GM21619 (cell line): ENCODE results near the gene RNU1-1.
"Not testable (repeated sequence)": the region's sequence is repeated elsewhere in the genome, so short reads cannot be mapped to it uniquely, and the experiment has no call there.

Experiments
- ATAC-seq: cut with Tn5 transposase; IDR thresholded peaks from one replicate; pipeline ENCODE4 v1.9.1; 2021; ENCODE audit not compliant: unreplicated experiment

The RNU1-1 gene

DNA sequence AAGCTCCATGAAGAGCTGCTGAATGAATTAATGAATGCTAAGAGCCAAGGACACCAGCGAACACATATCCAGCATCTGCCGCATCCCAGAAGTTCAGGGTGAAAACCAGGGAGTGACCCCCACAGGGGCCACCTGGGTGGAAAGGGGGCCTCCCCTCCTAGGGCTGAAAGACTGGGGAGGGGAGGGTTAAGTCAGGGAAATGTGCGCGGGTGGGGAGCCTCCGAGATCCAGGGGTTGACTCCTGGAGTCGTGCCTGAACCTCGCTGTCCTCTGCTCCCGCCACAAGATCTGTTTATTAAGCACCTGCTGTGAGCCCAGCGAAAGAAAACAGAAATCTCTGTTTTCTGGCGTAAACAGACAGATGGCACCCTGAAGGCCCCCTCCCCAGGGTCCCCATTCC lies 16.0 kb downstream of the RNU1-1 start:
- not testable (repeated sequence) for ATAC-seq

DNA sequence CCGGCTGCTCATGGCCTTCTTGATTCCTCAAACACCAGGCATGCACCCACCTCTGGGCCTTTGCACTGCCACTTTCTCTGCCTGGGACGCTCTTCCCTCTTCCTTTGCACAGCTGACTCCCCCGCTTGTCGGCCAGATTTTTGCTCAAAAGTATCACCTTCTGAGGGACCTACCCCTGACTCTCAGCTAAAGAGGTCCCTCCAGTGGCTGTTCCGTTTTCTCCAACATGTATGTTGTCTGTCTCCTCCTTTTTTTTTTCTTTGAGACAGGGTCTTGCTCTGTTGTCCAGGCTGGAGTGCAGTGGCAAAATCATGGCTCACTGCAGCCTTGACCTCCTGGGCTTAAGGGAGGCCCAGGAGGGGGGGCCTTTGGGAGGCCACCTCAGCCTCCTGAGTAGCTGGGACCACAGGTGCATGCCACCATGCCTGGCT lies 16.6 kb downstream of the RNU1-1 start:
- not testable (repeated sequence) for ATAC-seq

DNA sequence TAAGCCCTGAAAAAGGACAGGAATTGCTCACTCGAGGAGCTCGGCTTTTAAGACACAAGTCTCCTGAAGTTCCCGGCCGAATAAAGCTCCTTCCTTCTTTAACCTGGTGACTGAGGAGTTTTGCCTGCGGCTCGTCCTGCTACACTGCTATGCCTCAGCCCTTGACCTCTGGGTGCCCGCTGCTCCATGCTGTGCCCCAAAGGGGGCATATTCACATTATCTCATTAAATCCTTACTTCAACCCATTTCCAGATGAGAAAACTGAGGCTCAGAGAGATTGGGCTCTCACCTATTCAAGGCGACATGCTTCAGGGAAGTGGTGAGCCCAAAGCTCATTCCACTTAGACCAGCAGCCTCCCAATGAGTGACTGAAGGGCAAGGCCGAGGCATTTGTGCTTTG lies 20.4 kb downstream of the RNU1-1 start:
- not testable (repeated sequence) for ATAC-seq

DNA sequence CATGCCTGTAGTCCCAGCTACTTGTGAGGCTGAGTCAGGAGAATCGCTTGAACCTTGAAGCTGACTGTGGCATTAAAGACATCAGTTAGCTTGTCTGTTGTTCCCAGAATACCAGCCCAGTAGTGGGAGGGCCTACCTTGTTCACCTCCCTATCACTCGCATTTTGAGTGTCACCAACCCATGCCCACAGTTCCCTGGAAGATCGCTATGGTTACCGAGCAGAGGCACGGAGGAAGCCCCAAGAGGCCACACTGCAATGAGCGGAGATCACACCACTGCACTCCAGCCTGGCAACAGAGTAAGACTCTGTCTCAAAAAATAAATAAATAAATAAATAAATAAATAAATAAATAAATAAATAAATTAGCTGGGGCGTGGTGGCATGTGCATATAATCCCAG lies 21.1 kb downstream of the RNU1-1 start:
- not testable (repeated sequence) for ATAC-seq

DNA sequence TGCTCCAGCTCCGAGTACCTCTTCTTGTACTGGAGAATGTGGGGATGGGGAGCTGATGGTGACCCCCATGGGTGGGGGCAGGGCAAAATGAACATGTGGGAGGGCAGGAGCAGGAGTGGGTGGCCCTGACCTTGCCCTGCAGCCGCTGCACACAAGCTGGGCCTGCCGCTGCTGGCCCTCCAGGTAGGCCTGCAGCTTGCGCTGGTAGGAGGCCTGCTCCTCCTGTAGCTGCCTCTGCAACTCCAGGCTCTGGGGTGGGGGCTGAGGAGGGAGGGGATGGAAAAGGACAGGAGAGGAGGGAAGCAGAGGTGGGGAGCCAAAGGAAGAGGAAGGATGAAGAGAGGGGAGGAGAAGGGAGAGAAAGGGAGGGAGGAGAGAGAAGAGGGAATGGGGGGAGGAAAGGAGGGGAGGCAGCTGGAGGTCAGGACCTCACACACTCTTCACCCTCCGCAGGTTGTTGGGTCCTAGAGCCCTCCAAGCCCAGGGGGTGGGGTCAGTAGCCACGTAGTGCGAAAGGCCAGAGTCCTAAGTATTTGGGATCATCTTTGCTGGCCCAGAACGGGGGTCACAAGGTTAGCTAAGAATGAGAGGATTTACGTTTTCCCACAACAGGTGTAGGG lies 22.9 kb downstream of the RNU1-1 start:
- ATAC-seq, result no peak

DNA sequence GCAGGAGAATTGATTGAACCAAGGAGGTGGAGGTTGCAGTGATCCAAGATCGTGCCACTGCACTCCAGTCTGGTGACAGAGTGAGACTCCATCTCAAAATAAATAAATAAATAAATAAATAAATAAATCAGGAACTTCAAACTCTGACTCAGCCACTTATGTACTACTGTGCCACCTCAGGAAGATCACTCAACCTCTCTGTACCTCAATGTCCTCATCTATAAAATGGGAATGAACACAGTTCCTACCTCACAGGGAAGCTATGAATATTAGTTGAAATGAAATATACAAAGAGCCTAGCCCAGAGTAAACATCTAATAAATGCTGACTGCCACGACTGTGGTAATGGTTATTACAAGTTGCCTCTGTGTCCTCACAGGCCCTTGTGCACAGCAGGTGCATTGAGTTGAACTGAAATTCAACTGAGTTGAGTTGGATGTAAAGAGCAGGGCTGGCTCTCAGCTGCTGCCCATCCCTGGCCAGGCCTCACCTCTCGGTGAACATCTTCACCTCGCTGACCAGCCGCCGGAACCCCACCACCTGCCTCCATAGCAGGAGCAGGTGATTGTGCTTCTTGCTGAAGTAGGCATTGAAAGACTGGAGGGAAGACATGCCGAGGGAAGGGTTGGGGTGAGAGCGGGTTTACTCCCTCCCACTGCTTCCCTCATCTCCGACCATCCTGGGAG lies 24.7 kb downstream of the RNU1-1 start:
- not testable (repeated sequence) for ATAC-seq

DNA sequence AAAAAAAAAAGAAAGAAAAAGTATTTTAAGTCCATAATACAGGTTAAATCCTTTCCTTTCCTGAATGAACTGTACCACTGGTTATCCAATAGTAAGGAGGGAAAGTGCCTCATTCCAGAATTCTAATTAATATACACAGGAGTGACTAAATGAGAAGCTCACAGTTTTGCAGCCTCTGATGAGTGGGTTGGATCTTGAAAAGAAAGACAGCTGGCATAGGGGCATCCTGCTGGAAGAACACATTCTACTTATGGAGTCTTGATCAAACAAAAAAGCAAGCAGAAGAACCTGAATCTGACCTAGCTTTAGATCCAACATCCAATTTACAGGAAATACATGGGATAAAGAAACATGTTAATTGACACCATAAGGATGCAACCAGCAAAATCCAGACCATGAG lies 27.1 kb downstream of the RNU1-1 start:
- not testable (repeated sequence) for ATAC-seq

DNA sequence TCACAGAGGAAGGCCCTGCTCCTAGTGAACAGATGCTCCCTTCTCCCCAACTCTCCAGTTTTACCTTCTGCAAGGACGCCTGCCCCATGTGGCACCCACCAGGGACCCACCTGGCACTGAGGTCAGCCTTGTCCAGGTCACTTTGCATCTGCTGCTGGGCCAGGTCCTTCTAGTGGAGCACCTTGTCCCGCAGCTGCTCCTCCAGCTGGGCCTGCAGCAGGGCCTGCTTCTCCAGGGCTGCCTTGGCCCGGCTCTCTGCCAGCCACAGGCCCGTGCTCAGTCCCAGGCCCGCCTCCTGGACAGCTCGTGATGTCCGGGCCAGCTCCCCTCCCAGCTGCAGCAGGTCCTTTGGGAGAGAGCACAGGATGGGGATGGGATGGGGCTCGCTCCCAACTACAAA lies 27.8 kb downstream of the RNU1-1 start:
- ATAC-seq, result not testable (repeated sequence)

DNA sequence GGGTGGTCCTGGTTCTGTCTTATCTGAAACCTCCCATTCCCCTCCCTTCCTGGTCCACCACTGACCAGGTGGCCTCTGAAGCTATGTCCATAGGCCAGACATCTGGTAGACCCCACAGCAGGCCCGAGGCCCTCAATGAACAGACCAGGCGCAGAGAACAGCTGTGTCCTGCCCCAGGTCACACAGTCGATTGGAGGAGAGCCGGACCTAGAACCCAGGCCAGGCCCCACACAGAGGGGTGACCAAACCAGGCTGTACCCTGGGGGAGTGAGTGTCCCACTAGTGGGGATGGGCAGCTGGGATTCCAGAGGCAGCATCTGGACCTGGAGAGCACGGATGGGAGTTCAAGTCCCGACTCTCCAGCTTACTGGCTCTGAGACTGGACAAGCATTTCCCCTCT lies 29.2 kb downstream of the RNU1-1 start:
- ATAC-seq, result no peak

DNA sequence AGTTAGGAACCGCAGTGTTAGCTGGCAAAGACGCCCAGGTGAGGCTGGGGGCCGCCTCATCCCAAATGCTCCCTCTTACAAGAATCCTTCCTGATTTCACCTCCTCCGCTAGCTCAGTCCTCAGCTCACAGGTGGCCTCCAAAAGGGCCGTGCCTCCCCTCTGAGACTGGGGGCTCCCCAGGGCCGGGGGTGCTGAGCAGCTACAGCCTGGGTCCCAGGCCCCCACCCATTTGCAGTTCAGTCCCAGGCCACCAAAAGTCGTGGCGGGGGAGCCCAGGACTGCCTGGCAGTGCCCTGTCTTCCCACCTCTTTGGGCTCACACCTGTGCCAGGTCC lies 29.6 kb downstream of the RNU1-1 start:
- ATAC-seq, result no peak

DNA sequence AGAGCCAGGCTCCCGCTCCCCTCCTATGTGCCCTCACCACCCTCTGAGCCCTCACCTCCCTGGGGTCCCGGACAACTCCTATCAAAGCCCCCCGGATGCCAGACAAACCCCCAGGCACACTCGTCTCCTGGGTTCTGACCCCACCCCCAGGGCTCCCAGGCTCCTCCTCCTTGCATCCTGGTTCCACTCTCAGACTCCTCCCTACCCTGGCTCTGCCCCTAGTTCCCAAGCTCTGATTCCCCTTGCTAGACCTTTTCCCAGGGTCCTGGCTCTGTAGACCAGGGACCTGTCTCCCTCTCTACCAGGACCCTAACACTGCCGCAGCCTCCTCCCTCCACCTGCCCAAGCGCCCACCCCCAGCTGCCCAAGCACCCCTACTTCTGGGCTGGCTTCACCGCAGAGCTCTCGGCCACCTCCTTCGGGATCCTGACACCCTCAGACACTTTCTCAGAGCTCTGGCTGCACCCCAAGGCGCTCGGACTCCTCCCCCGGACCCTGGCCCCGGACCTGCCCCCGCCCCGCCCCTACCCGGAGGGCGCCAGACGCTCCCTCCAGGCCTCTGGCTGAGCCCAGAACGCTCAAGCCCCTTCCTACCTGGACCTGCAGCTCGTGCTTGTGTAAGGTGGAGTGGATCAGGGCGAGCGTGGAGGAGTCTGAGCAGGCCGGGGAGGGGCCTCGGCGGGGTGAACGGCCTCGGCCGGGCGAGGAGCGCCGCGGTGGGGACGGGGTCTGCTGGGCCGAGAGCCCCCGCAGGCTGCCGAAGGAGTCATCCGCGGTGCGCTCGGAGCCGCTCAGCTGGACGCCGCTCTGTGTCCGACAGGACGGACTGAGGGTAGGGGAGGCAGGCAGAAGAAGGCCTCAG lies 30.2 kb downstream of the RNU1-1 start:
- not testable (repeated sequence) for ATAC-seq

DNA sequence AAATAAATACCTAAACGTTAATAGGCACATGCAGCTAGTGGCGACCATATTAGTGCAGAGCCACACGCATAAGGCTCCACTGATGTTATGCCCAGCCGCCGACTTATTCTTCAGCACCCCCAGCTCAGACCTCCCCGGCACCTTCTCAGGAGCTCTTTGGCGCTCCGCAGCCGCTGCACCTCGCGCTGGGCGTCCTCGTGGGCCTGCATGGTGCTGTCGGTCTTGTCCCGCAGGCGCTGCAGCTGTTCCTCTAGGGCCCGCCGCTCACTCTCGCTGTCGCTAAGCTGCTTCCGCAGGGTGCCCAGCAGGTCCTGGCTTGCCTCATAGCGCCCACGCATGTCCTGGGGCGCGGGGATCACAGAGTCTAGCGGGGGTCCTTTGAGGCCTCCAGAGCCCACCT lies 30.9 kb downstream of the RNU1-1 start:
- ATAC-seq, result not testable (repeated sequence)

DNA sequence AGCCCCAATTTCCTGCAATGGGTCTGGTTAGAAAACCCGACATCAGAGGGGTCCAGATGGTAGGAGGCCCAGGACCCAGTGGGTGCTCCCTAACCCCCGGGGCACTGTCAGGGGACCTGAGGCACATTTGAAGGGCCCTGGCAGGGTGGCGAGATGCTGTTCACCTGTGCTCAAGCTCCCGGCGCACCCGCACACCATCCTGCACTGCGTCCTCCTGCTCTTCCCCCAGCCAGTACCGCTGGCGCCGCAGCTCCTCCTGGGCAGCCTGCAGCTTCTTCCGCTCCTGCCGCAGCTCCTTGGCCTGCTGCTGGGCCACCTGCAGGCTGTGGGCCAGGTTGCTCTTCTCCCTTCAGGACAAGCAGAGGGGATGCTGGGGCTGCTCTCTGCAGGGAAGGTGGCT lies 36.0 kb downstream of the RNU1-1 start:
- ATAC-seq, result no peak

DNA sequence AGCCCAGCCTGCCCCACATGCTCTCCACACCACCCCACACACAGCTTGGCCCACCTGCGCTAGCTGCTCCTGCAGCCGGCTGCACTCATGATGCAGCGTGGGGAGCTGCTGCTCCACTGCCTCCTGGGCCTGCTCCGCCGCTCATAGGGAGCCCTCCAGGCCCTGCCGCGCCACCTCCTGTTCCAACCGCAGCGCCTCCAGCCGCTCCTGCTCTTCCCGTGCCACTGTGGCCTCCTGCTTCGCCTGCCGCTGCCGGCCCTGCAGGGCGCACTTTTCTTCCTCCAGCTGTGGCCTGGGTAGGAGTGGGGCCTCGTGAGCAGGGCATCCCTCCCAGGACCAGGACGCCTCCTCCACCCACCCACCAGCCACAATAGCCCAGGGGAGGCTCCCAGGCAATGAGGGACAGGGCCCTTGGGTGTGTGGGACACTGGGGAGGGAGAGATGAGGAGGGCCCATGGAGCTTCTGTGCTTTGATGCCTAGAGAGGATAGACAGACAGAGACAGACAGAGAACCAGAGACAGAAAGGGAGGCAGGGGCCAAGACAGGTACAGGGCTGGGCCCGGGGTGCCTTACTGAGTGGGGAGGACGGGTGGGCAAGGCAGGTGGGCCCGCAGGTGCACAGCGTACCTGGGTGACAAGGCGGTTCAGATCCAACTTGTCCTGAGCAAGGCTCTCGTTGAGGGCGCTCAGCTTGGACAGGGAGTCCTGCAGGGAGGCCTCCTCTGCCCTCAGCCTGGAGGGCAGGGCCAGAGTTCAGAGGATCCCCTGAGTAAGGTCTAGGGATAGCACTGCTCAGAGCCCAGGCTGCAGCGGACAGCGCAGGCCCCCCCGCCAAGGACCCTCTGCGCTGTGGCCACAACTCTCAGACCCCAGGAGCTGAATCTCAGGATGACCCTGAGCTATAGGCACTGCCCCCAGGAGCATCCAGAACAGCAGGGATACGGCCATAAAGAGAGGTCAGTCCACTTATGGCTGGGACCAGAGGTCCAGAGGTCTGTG lies 38.0 kb downstream of the RNU1-1 start:
- not testable (repeated sequence) for ATAC-seq

DNA sequence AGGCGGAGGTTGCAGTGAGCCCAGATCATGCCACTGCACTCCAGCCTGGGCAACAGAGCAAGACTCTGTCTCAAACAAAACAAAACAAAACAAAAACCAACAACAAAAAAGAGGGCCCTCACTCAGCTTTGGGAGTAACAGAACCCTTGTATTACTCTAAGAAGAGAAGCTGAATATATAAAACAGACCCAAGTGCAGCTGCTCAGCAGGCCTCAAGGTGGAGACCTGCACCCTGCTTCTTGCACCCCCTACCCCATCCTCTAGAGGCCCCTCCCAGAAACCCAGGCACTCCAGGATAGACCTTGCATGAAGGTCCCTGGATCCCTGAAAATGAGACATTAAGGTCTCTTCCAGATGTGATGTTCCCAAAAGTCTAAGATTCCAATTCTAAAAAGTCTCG lies 39.2 kb downstream of the RNU1-1 start:
- not testable (repeated sequence) for ATAC-seq

DNA sequence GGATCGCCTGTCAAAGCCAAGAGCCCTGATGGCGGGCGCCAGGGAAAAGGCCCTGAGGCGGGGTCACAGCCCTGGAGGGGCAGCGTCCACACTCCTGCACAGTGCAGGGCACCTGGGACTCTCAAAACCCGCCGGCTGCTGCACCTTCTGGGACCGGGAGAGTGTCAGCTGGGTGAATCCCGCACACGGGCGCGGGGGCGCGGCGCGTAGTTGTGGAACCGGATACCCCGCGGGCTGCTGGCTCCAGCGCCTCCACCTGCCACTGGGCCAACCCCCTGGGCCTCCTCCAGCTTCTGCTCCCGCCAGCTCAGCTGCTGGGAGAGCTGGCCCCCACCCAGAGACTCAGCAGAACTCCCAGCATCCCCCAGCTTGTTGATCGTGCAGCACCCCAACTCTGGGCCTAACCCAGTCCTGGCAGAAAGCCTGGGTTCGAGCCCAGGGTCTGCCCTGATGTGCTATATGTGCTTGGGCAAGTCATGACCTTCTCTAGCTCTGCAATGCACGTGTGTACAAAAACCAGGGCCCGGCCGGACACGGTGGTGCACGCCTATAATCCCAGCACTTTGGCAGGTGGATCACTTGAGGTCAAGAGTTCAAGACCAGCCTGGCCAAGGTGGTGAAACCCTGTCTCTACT lies 39.8 kb downstream of the RNU1-1 start:
- no peak for ATAC-seq

DNA sequence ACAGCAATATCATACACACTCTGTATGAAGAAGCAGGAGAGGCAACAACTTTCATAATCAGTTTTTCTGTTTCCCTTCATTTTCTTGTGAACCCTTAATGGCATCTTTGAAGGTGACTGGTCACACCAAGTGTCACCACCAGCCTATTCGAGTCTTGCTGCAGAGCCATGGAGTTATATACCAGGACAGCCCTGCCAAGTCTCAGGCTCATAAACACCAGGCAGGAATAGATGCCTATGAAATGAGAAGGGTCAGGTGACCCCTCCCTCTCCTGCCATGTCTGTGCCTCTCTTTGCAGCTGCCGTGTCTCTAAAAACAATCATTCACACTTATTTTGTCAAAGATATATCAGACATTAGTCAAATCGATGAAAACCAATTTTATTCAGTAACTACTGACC lies 45.5 kb downstream of the RNU1-1 start:
- no peak for ATAC-seq

DNA sequence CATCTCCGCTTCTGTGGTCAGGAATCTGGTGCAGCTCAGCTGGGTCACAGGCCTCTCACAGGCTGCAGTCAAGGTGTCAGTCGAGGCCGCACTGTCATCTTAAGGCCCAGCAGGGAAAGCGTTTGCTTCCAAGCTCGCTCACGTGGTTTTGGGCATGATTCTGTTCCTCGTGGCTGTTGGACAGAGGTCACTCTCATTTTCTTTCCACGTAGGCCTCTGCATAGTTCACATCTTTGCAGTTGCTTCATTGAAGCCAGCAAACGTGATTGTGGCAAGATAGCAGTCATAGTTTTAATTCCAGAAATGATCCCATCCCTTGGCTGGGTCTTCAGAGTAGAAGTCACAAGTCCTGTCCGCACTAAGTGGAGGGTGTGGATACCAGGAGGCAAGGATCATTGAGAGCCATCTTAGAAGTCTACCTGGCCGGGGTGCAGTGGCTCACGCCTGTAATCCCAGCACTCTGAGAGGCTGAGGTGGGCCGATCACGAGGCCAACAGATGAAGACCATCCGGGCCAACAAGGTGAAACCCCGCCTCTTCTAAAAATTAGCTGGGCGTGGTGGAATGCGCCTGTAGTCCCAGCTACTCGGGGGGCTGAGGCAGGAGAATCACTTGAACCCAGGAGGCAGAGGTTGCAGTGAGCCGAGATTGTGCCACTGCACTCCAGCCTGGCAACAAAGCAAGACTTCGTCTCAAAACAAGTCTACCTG lies 49.0 kb downstream of the RNU1-1 start:
- ATAC-seq, result no peak
